Colonic mucosa (tissue), 4 donors: Measurements from ENCODE around the gene KCNJ6. TPM values are rescaled to one million over a fixed set of nuclear protein-coding genes. Genes with fewer than 3 reads are reported as not detected.
"Not testable (repeated sequence)": the region's sequence is repeated elsewhere in the genome, so short reads cannot be mapped to it uniquely, and the experiment has no call there.

Experiments used
- DNase-seq: peaks from one replicate; pipeline ENCODE4 v3.0.0-alpha.2; 2020
- H3K27ac ChIP-seq: fragments of 200-600 bp; one replicate; pipeline ENCODE4 v1.8.0; 2021
- H3K27me3 ChIP-seq: fragments of 200-600 bp; one replicate; pipeline ENCODE4 v1.8.0; 2021
- H3K36me3 ChIP-seq: fragments of 200-600 bp; one replicate; pipeline ENCODE4 v1.8.0; 2021
- H3K4me1 ChIP-seq: fragments of 200-600 bp; one replicate; pipeline ENCODE4 v1.8.0; 2021; ENCODE audit warnings: mild to moderate bottlenecking
- H3K4me3 ChIP-seq: fragments of 200-600 bp; one replicate; pipeline ENCODE4 v1.8.0; 2021
- H3K9ac ChIP-seq, 2 donors: one replicate each; pipeline ENCODE4 v1.7.0; 2013; ENCODE audit warnings: control low read depth in 2 of 2, low read depth in 2 of 2, low read length in 2 of 2
- H3K9me3 ChIP-seq: fragments of 200-600 bp; one replicate; pipeline ENCODE4 v1.8.0; 2021
- CTCF ChIP-seq: fragments of 200-600 bp; IDR thresholded peaks from one replicate; pipeline ENCODE4 v1.8.0; 2022; ENCODE audit warnings: antibody characterized with exemption, mild to moderate bottlenecking
- intact Hi-C: fragments of 100-400 bp; cut with DNase I; formaldehyde crosslinking; loops from one replicate; pipeline ENCODE4 v1.14.1; 2022
- total RNA-seq, 2 donors: library from RNA; stranded (reverse); fragmentation: NEBNext Ultra II Directional in 1 of 2; extraction: Animal tissue kit (Norgen Biotek cat#: 25700) in 1 of 2; gene quantifications; one replicate each; pipeline ENCODE4 v1.2.1, GENCODE V29; 2021
- donor health status: healthy.
- donor health status: DM: no; HTN: no; CAD: no.
- donor health status: DM: no; HTN: no; CAD: no.

The KCNJ6 gene
- total RNA-seq, 2 donors from 2014 or later = 0.05 to 0.21 TPM

- intact Hi-C loops = no loop called here
- H3K9me3 ChIP-seq = no peaks in the 10 kb centered on the region
- no peaks in the 10 kb centered on the region for H3K27me3 ChIP-seq
- H3K27ac ChIP-seq = no peak overlapping the region
- H3K36me3 ChIP-seq = no peaks in the 10 kb centered on the region
- H3K4me3 ChIP-seq = no peak overlapping the region
- no peak for TF ChIP-seq CTCF
- H3K9ac ChIP-seq = no peak overlapping the region
- DNase-seq = no peak
- no peaks in the 10 kb centered on the region for H3K4me1 ChIP-seq
These were observed 268.5 kb downstream of the KCNJ6 start for GRCh38 chr21:37647781-37648180.

GRCh38 chr21:37646761-37647160 is 269.5 kb downstream of the KCNJ6 start:
- H3K27me3 ChIP-seq, intact Hi-C loops, H3K36me3 ChIP-seq, H3K9me3 ChIP-seq, H3K4me1 ChIP-seq, H3K4me3 ChIP-seq, DNase-seq, H3K9ac ChIP-seq, H3K27ac ChIP-seq: not testable (repeated sequence)

- H3K4me3 ChIP-seq = no peak overlapping the region
- intact Hi-C loops = no loop called here
- no peaks in the 10 kb centered on the region for H3K27me3 ChIP-seq
- H3K36me3 ChIP-seq = no peaks in the 10 kb centered on the region
- H3K9ac ChIP-seq = no peak overlapping the region
- H3K9me3 ChIP-seq = no peaks in the 10 kb centered on the region
- no peaks in the 10 kb centered on the region for H3K4me1 ChIP-seq
- H3K27ac ChIP-seq = no peak overlapping the region
- DNase-seq = no peak
- no peak for TF ChIP-seq CTCF
These were observed 270.4 kb downstream of the KCNJ6 start for GRCh38 chr21:37645848-37646247.

GRCh38 chr21:37644636-37645035 is 271.6 kb downstream of the KCNJ6 start:
- Histone ChIP-seq H3K27ac (no peak overlapping the region), H3K9me3 (no peaks in the 10 kb centered on the region), H3K4me3 (no peak overlapping the region), H3K9ac (no peak overlapping the region), H3K27me3 (no peaks in the 10 kb centered on the region), H3K4me1 (no peaks in the 10 kb centered on the region), H3K36me3 (no peaks in the 10 kb centered on the region)
- intact Hi-C loops = no loop called here
- TF ChIP-seq CTCF = no peak
- DNase-seq = no peak

- intact Hi-C loops, H3K4me3 ChIP-seq, H3K9ac ChIP-seq, H3K9me3 ChIP-seq, H3K36me3 ChIP-seq, H3K27ac ChIP-seq, DNase-seq, H3K4me1 ChIP-seq, H3K27me3 ChIP-seq: not testable (repeated sequence)
These were observed 272.4 kb downstream of the KCNJ6 start for GRCh38 chr21:37643862-37644261.

- H3K9me3 ChIP-seq = no peaks in the 10 kb centered on the region
- H3K4me3 ChIP-seq = no peak overlapping the region
- H3K27me3 ChIP-seq = no peaks in the 10 kb centered on the region
- DNase-seq = no peak
- TF ChIP-seq CTCF = no peak
- H3K4me1 ChIP-seq = no peaks in the 10 kb centered on the region
- intact Hi-C loops = no loop called here
- H3K9ac ChIP-seq = no peak overlapping the region
- H3K36me3 ChIP-seq = no peaks in the 10 kb centered on the region
- H3K27ac ChIP-seq = no peak overlapping the region
These were observed 273.8 kb downstream of the KCNJ6 start for GRCh38 chr21:37642493-37642892.

- H3K4me1 ChIP-seq = no peaks in the 10 kb centered on the region
- no peak for DNase-seq
- no peaks in the 10 kb centered on the region for H3K36me3 ChIP-seq
- no peaks in the 10 kb centered on the region for H3K9me3 ChIP-seq
- intact Hi-C loops = no loop called here
- H3K27me3 ChIP-seq = no peaks in the 10 kb centered on the region
- H3K27ac ChIP-seq = no peak overlapping the region
- no peak overlapping the region for H3K9ac ChIP-seq
- H3K4me3 ChIP-seq = no peak overlapping the region
- TF ChIP-seq CTCF = no peak
These were observed 276.5 kb downstream of the KCNJ6 start for GRCh38 chr21:37639756-37640155.
